ENCODE results near the gene HMGA1. TPM values are rescaled to one million over a fixed set of nuclear protein-coding genes. Genes with fewer than 3 reads are reported as not detected.

The HMGA1 gene
- total and polyA plus RNA-seq, 10 of the 15 experiments (the other 5 are each of a cell fraction or from before 2014, with no cell fraction given), result 13.4 to 885 (median 508) TPM

DNA sequence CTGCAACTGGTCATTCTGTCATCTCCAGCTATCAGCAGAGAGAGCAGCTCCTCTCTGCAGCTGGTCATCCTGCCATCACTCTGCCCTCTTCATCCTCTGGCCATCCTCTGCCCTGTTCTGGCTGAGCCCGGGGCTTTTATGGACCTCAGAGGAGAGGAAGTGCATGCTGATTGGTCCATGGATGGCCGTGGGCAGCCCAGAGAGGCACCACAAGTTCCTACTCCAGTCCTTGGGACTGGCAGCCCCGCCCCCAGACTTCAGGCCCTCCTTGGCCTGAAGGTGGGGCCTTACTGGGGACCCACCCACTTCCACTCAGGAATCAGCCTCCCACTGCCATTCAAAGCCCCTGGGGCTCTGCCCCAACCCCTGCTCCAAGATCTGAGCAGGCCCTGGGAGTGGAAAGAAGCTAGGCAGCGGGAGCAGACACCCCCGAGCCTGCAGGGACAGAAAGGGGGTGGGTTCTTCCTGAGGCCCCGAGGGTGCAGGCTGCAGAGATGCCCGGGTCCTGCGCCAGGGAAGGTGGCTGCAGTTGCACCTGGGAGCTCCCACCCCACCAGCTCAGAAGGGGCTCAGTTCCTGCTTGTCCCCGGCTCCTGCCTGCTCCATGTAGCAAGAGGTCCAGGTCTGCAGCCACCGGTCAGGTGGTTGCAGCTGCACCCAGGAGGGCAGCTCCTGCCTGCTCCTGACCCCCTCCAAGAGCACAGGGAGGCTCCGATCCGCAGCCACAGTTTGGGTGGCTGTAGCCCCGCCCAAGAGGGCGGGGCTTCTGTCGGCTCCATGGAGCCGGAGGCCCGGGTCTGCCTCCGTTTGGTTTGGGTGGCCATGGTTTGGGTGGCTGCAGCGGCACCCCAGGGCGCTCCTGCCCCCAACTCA lies 34.1 kb upstream of the HMGA1 start:
- BruUV-seq (replicated peaks), result no TSS peak
- no peak for FAIRE-seq
- in situ Hi-C loops (cut with MboI), result no loop called here
- Histone ChIP-seq H3K36me3 (ENCODE audit: control insufficient read depth in 2 of 2, insufficient read depth in 2 of 2, low read length in 1 of 2) (no peaks in the 10 kb centered on the region), H4K20me1 (ENCODE audit: control insufficient read depth, insufficient read depth) (no peaks in the 10 kb centered on the region), H3K9ac (ENCODE audit: control insufficient read depth, insufficient read depth, low read length) (no peak overlapping the region), H3K79me2 (ENCODE audit: control insufficient read depth, insufficient read depth, low read length) (no peaks in the 10 kb centered on the region), H3K9me3 (replicated peaks; ENCODE audit: control insufficient read depth, insufficient read depth, low read length) (peaks cover 4% of the 10 kb centered on the region; the same call in 1 of the 3 replicates), H3K4me2 (ENCODE audit: control insufficient read depth, insufficient read depth) (no peak overlapping the region), H2AFZ (ENCODE audit: control insufficient read depth, low read depth, low read length) (no peak overlapping the region), H3K27me3 (replicated peaks in 1 of 2; ENCODE audit: control insufficient read depth in 2 of 2, insufficient read depth in 2 of 2, low read length in 1 of 2) (peaks cover 0 to 2% of the 10 kb centered on the region in 2 experiments; a peak in 1 of 4 replicates), H3K4me3 (no peak overlapping the region), H3K4me1 (ENCODE audit: control insufficient read depth, insufficient read depth, low read length) (no peaks in the 10 kb centered on the region), H3K27ac (ENCODE audit: control insufficient read depth, insufficient read depth) (no peak overlapping the region)
- no peak for TF ChIP-seq SPI1 (IDR thresholded peaks at IDR 0.05; ENCODE audit: borderline replicate concordance, insufficient read depth, low read depth, low read length)
- no peak for TF ChIP-seq SMAD1 (IDR thresholded peaks at IDR 0.05; ENCODE audit: low read depth, partially characterized antibody)
- TF ChIP-seq, protein P1, sequence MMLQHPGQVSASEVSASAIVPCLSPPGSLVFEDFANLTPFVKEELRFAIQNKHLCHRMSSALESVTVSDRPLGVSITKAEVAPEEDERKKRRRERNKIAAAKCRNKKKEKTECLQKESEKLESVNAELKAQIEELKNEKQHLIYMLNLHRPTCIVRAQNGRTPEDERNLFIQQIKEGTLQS (IDR thresholded peaks at IDR 0.05; ENCODE audit: borderline replicate concordance, extremely low read depth, low read depth, low read length), result no peak
- TF ChIP-seq MTA2 (IDR thresholded peaks at IDR 0.05; ENCODE audit: low read depth), result no peak
- ChIA-PET SMC1A (ENCODE audit: uncharacterized antibody, unreplicated experiment) (interaction anchor here (1.1 to 1.2 kb wide), 2 partner anchors 46 to 213 kb away, joined by 3 read pairs; partner anchors contain the start of gene SMIM29), RAD21 (ENCODE audit: unreplicated experiment) (interaction anchor here (0.7 to 2.0 kb wide), 4 partner anchors 7 to 212 kb away, joined by 3 to 5 read pairs (median 4); partner anchors contain the start of gene HMGA1), POLR2A (interaction anchor here (1.7 kb wide), 1 partner anchor 8 kb away, joined by 6 read pairs; no protein-coding TSS in a partner anchor), CTCF (interaction anchor here (0.9 kb wide), 1 partner anchor 273 kb away, joined by 3 read pairs; no protein-coding TSS in a partner anchor)
- no peak for DNase-seq (ENCODE audit: low read depth, low spot score)
- WGBS (ENCODE audit: insufficient coverage, insufficient replicate concordance, low lambda C conversion rate, missing lambda C conversion rate), result 69% methylated on average over 20 of the region's 20 CpGs
- intact Hi-C loops (cut with micrococcal nuclease; ENCODE audit: unreplicated experiment), result no loop called here
- ATAC-seq, result no peak

Data from GM12878 (cell line).